Measurements from ENCODE around the gene HELT.
"Not testable (repeated sequence)": the region's sequence is repeated elsewhere in the genome, so short reads cannot be mapped to it uniquely, and the experiment has no call there.

The HELT gene

GRCh38 chr4:185039508-185040273 lies 21.4 kb downstream of the HELT start:
- DNase-seq = peak; percentile 34 to 43

- DNase-seq = no peak
These were observed 22.2 kb downstream of the HELT start for GRCh38 chr4:185040523-185040922.

GRCh38 chr4:185050286-185050685 lies 32.0 kb downstream of the HELT start:
- not testable (repeated sequence) for DNase-seq

GRCh38 chr4:185051283-185051682 lies 33.0 kb downstream of the HELT start:
- not testable (repeated sequence) for DNase-seq

GRCh38 chr4:185053746-185054145 lies 35.5 kb downstream of the HELT start:
- no peak for DNase-seq

GRCh38 chr4:185054272-185054671 lies 36.0 kb downstream of the HELT start:
- no peak for DNase-seq

- DNase-seq = no peak
These were observed 36.6 kb downstream of the HELT start for GRCh38 chr4:185054886-185055285.

- no peak for DNase-seq
These were observed 43.3 kb downstream of the HELT start for GRCh38 chr4:185061610-185062009.

- DNase-seq = no peak
These were observed 44.3 kb downstream of the HELT start for GRCh38 chr4:185062606-185063005.

- DNase-seq = no peak
These were observed 47.9 kb downstream of the HELT start for GRCh38 chr4:185066179-185066578.

- no peak for DNase-seq
These were observed 50.5 kb downstream of the HELT start for GRCh38 chr4:185068837-185069236.
